GM19099 (cell line): ENCODE data around the gene TTC7B.

Experiments
- POLR2A ChIP-seq: IDR thresholded peaks from 3 replicates; pipeline ENCODE4 v1.6.1; 2011; ENCODE audit warnings: low read depth; ENCODE audit not compliant: insufficient read length; ENCODE audit errors: extremely low read depth

TTC7B gene

DNA sequence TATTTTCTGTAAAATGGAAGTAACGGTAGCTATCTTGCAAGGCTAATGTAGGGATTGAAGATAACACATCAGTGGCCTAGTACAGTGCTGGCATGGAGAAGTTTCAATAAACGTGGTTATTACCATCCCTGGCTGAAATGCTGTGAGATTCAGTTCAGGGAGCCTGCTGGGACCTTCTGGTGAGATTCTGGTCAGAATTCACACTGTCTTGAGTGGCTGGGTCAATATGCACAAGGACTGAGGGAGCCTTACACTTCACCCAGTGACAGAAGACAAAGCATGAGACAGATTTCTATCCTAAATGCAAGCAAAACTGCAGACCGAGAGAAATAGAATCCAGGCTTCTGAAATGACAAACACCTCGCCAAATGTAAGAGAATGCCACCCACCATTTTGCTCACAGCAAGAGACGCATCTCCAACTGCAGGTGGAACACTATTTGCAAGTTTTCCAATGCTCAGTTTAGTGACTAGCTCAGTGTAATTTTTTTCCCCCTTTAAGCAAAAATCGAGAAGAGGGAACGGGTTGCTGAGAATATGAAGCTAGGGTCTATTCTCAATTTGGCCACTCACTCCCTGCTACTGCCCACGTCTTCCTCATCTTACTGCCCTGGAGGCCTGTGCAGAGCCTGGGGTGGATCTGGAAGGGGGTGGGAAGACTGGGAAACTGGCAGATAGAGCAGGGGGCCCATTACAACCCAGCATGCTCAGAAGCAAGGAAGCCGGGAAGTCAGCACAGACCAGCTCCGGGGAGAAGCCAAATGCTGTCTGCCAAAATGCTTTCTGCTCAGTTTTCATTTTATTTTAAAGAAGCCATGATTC is 201.3 kb downstream of the TTC7B start:
- TF ChIP-seq POLR2A = no peak

DNA sequence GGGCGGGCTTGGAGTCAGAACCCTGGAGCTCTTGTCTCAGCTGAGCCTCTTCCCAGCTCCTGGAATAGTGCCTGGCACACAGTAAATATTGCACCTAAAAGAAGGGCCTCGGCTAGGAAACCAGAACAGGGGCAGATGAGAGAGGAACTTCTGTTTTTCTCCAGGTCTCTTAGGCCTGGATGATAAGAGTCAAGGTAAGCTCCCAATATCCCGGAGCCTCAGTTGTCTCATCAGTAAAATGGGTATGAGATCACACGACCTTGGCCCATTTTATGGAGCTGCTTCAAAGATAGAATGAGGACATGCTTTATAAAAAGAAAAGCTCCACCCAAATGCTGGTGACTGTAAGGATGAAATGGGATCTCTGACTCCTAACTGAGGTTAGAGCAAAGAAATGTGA is 202.2 kb downstream of the TTC7B start:
- TF ChIP-seq POLR2A = no peak

DNA sequence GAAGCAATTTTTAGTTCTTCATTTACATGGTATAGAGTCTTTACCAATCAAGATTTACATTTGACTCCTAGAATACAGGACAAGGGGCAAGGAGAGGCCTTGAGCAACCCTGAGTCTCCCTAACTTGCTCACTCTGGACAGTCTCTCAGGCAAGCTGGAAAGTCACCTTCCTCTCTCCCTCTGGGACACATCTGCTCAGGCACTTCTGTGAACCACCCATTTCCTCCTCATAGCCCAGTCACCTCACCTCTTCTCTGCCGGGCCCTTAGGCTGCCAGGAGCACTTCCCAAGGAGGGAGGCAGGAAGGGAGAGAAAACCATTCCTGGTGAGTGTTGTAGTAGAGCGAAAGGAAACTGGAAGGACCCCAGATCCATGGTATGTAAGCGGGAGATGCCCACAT is 202.8 kb downstream of the TTC7B start:
- TF ChIP-seq POLR2A = no peak

DNA sequence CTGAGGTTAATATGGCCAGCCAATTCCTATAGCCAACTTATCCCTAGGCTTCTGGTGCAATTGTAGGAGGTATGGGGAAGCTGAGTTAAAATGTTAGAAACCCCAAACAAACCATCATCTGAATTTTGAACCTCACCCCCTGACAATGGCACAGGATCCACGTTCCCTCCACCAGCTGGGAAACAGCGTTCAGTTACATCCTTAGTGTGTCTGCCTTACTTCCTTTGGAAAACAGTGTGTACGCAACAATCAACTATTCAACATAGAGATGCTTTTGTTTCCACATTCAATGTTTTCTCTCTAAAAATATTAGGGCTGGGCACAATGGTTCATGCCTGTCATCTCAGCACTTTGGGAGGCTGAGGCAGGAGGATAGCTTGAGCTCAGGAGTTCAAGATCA is 203.4 kb downstream of the TTC7B start:
- no peak for TF ChIP-seq POLR2A

DNA sequence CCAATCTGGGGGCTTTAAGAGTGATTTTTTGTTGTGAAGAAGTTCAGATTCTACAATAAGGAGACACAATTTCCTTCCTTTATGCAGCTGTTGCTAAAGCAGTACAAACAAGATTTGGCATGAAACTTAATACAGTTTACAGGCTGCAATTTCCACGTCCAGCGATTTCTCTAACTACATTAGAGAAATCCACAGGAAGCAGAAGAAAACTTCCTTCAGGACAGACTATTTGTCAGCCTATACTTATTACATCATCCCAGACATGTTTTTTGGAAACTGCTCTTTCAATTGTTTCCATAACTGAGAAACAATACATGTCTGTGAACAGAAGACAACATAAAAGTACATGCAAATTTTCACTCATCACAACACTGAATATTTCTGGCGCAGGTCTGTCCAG is 204.3 kb downstream of the TTC7B start:
- TF ChIP-seq POLR2A = no peak

DNA sequence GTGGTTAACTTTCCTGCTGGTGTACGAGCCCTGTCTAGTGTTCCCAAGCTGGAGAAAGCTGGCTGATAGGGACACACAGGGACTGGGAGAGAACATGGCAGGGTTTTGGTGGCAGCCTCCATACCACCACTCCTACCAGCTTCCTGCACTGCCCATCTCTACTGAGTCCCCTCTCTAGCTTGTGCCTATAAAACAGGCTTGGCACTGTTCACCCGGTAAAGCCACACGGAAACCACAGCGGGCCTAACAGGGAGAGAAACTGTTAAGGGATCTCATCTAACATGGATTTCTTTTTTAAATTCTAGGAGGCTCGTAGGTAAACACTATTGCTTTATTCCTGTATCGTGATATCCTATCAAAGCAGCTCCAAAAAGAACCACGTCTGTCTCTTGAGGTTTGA is 204.7 kb downstream of the TTC7B start:
- no peak for TF ChIP-seq POLR2A

DNA sequence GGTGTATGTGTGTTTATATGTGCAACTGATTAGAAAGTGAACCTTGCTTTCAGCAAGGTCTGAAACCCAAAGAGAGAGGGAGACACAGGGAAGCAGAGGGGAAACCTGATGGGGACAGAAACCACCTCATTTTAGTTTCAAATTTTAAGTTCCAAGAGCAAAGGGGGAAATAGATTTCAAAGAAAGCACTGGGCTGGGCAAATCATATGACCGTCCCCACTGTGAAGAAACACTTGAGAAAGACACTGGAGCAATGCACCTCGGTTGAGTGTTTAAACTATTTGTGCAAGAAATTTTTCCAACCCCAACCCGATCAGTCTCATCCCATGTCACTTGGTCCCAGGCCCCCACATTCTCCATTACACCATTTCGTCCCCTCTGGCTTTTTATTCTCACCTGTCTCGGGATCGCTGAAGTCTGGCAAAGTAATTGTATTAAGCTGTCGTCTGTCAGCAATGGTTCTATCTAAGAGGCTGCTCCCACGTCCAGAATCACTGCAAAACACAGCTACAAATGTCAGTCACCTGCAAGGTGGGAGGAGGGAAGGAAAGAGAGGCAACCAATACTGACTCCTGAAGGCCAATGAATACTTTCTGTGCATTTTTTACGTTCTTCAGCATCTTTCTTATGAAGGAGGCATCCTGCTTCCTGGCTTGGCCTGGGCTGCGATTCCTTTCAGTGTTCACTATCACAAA is 205.7 kb downstream of the TTC7B start:
- no peak for TF ChIP-seq POLR2A

DNA sequence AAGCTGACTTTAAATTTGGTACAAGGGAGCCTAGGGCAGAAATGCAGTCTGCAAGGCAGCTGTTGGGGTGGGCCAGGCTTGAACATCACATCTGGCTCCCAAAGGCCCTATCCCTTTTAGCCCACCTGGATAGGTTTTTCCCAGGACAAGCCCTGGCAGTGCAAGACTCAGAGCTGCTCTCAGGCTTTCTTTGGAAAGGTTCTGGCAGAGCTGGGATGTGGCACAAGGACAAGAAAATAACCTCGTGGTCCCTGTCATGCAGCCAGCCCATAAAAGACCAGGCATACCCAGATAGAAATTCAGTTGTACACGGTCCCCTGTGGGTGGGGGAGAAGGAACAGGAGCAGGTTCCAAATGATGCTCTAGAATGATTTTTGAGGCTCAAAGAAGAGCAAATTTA is 206.9 kb downstream of the TTC7B start:
- TF ChIP-seq POLR2A = no peak

DNA sequence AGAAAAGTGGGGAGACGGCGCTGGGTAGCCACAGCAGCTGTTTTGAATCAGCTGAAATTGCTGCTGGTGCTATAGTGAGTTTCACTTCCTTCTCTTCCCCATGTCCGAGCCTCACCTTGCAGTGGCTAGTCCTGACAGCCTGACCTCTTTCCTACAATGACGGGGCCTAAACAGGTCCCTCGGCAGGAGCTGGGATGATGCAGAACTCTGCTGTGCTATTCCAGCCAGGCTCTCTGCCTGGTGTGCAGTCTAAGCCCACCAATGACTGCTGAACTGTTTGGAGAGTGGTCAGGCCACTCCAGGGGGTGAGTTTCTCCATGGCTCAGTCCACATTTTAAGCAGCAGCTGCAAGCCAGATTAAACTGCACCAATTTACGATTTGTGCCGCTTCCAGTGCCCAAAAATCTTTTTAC is 207.3 kb downstream of the TTC7B start:
- no peak for TF ChIP-seq POLR2A

DNA sequence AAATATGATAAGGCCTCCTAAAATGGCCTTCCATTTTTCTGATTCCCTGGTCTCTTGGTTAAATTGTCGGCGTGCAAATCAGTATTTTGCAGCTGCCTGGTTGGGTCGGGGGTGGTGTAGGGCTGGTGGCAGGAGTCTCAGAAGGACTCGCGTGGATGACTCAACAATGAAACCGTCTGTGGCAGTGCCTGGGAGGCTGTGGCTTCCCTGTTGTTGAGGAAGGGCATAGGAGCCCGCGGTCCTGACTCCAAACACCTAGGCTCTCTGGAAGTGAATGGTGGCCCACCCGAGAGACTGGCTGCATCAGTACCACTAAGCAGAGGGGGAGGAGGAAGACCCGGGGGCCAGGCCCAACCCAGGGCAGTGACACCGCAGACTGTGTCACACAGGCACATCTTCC is 207.9 kb downstream of the TTC7B start:
- TF ChIP-seq POLR2A = no peak

DNA sequence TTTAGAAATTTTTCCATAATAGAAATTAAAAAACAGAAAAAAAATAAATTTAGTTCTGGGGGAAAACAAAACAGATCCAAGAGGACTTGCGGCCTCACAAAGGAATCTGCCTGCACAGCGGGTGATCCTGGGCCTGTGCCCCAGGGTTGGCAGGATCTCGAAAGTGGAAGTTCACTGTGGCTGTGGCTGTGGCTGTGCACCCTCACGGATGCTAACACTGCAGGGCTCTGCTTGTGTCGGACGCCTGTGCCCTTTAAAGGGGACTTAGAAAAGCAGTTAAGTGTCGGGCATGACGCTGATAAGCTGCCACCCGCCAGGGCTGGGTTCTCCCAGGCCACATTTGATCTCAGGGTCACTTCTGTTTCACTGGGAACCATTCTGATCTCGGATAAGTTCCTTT is 209.1 kb downstream of the TTC7B start:
- TF ChIP-seq POLR2A = no peak

DNA sequence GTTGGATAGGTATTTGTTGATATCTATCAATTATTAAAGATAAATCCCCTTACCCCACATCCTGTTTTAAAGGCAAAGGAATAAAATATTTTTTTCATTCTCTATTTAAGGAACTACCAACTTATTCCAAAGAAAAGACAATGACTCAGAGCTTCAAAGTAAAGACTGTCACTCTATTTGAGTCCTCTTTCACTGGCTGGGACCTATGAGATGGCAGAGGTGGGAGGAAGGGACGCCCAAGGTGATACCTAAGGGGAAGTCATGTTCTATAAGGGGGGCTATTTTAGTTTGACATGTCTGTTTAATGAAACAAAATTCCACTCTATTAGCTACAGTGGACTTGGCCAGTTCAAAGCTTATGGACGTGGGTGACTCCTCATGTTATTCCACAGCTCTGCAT is 209.8 kb downstream of the TTC7B start:
- TF ChIP-seq POLR2A = no peak

DNA sequence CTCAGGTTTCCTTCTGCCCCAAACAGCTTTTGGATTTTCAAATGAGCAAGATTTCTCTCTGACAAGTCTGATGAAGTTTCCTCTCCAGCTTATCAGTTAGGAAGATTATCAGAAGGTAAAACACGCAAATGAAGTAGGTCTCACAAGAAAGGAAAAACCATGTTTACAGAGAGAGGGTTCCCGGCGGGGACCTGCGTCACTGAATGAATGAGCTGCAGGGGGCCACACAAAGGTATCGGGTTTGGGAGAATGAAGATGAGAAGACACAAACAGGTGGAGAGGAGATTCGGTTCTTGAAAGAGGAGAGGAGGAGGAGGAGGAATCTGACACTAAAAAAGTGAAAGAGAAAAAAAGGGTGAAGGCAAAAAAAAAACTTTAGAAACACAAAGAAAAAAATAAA is 210.8 kb downstream of the TTC7B start:
- no peak for TF ChIP-seq POLR2A

DNA sequence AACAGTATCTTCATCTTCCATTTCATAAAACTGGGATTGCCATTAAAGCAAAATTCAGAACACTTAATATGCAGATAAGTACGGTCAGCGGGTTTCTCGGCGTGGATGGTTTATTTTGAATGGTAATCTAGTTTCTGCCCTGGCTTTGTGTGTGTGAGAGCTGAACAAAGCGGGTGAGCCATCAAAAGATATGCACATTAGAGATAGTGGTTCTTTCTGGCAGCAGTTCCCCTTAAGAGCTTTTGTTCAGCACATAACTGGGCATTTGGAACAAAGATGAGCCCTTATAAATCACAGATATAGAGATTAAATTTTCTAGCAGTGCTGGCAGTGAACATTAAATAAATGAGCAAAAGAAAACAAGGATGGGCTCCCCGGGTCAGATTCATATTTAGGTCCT is 211.9 kb downstream of the TTC7B start:
- no peak for TF ChIP-seq POLR2A

DNA sequence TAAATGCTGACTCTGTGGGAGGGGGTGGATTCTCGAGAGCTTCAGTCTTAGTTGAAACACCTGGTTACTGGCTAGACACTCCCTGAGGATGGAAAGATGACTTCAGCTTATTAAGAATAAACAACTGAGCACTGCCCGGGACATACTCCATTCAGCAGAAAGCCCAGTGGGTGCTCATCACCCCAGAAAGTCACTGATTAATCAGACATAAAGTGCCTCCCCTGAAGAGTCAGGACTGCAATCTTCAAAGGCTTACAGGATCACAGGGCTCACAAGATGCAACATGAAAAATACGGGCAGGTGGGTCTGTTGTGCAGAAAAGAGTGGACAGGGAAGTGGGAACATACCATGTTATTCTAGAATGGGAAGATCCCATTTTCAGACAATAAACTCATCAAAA is 212.4 kb downstream of the TTC7B start:
- TF ChIP-seq POLR2A = no peak

DNA sequence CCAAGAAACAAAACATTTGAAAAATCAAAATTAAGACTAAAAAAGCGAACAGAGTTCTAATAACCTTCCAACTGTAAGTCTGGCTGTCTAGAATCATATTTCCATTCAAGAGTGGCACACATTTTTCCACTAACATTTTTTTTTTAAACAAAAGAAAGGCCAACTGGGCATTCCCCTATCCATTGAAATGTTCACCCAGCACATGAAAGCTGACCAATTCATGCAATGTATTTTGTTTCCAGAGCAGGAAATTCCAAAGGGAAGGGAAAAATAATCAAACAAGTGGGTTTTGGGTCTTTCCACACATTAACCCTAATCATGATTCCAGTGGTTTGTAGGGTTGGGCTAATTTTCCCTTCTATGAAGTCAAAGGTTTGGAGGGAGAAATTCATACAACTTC is 212.9 kb downstream of the TTC7B start:
- no peak for TF ChIP-seq POLR2A
